HepG2 (cell line): ENCODE measurements around the gene KRTAP10-9. TPM values are rescaled to one million over a fixed set of nuclear protein-coding genes. Genes with fewer than 3 reads are reported as not detected.

Experiments used
- CHCHD3 ChIP-seq: sonication (generic); formaldehyde crosslinking; IDR thresholded peaks from 2 replicates; pipeline ENCODE4 v1.8.0; 2022; ENCODE audit warnings: mild to moderate bottlenecking, missing genetic modification reagents, moderate library complexity
- EHMT2 ChIP-seq: fragments of 200-600 bp; sonication (generic); IDR thresholded peaks from 2 replicates; pipeline ENCODE4 v1.7.0; 2017; ENCODE audit warnings: antibody characterized with exemption, low read depth, low read length, borderline replicate concordance
- FOXO4 ChIP-seq: sonication (generic); formaldehyde crosslinking; conservative IDR thresholded peaks from 2 replicates; pipeline ENCODE4 v1.8.1; 2023; ENCODE audit warnings: missing genetic modification reagents
- POLR2A ChIP-seq, 2 experiments: IDR thresholded peaks; 2 replicates each; pipeline ENCODE4 v1.6.1; 2011; ENCODE audit warnings: low read depth in 2 of 2, low read length in 2 of 2, mild to moderate bottlenecking in 1 of 2, moderate library complexity in 1 of 2; ENCODE audit not compliant: insufficient read depth in 1 of 2
- RFX5 ChIP-seq: IDR thresholded peaks from 2 replicates; pipeline ENCODE4 v1.6.1; 2011; ENCODE audit warnings: low read depth, low read length, improper control_type of control experiment
- RFXAP ChIP-seq: sonication (generic); formaldehyde crosslinking; IDR thresholded peaks from 2 replicates; pipeline ENCODE4 v1.4.0; 2020; ENCODE audit warnings: missing genetic modification reagents, borderline replicate concordance
- RNF2 ChIP-seq: fragments of 450-650 bp; conservative IDR thresholded peaks from 2 replicates; pipeline ENCODE4 v1.6.1; 2016; ENCODE audit warnings: low read depth
- SOX13 ChIP-seq, 3 experiments: fragments of 450-650 bp in 1 of 3; sonication (generic) in 1 of 3; formaldehyde crosslinking in 1 of 3; IDR thresholded peaks in 2 of 3; conservative IDR thresholded peaks in 1 of 3; 2 replicates each; pipeline versions ENCODE4 v1.5.0 to v1.6.1; 2016 to 2020; ENCODE audit warnings: antibody characterized with exemption in 1 of 3, mild to moderate bottlenecking in 1 of 3, missing compliant biosample characterization in 1 of 3, missing genetic modification reagents in 1 of 3, moderate library complexity in 1 of 3
- STAT5B ChIP-seq: sonication (generic); formaldehyde crosslinking; IDR thresholded peaks from 2 replicates; pipeline ENCODE4 v1.4.0; 2020; ENCODE audit warnings: missing genetic modification reagents
- ZKSCAN5 ChIP-seq: sonication (generic); formaldehyde crosslinking; IDR thresholded peaks from 2 replicates; pipeline ENCODE4 v1.5.1; 2020; ENCODE audit warnings: mild to moderate bottlenecking, missing genetic modification reagents
- ZNF800 ChIP-seq: sonication (generic); formaldehyde crosslinking; IDR thresholded peaks from 2 replicates; pipeline ENCODE4 v1.4.0; 2020; ENCODE audit warnings: missing genetic modification reagents
- polyA plus RNA-seq, 8 experiments: library from polyadenylated mRNA; depleted of rRNA in 3 of 8; stranded (reverse) in 7 of 8; unstranded in 1 of 8; fragments of >200 nt; fragmentation: Illumina TruSeq in 4 of 8; extraction: Trizol in 4 of 8; gene quantifications; 2 replicates each; pipeline versions ENCODE4 v1.2.1 to v1.2.3, GENCODE V29; 2011 to 2016; ENCODE audit warnings: low read depth in 4 of 8, missing spikeins in 1 of 8, mixed read lengths in 1 of 8; ENCODE audit not compliant: insufficient read depth in 1 of 8
- total RNA-seq, 5 experiments: library from RNA; depleted of rRNA; stranded (reverse); fragments of >200 nt; fragmentation: Illumina TruSeq; extraction: Trizol; gene quantifications; 2 replicates each; pipeline ENCODE4 v1.2.3, GENCODE V29; 2016; ENCODE audit warnings: low read depth in 1 of 5
- TF ChIP-seq, protein P1 (sequence below): sonication (generic); formaldehyde crosslinking; IDR thresholded peaks from 2 replicates; pipeline ENCODE4 v1.5.1; 2020; ENCODE audit warnings: mild to moderate bottlenecking, missing genetic modification reagents, borderline replicate concordance
- TF ChIP-seq, protein P2 (sequence below): sonication (generic); formaldehyde crosslinking; IDR thresholded peaks from 2 replicates; pipeline ENCODE4 v1.5.1; 2020; ENCODE audit warnings: mild to moderate bottlenecking, missing genetic modification reagents, moderate library complexity

The KRTAP10-9 gene
- total and polyA plus RNA-seq, 2 of the 13 experiments (the other 11 are each of a cell fraction or from before 2014, with no cell fraction given): not detected

DNA sequence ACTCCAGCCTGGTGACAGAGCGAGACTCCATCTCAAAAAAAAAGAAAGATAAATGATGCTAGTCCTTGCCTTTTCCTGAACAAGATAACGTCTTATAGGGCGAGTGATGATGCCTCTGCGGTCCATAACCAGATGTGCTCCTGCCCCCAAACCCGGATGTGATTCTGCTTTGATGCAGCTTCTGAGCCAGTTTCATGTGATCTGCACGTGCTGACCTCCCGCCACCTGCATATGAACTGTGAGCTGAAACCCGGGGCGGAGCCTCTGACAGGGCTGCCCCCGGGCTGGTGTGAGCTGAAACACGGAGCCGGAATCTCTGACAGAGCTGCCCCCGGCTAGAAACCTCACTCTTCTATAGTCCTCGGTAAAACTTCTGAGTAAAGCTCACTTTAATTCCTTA lies 26.2 kb downstream of the KRTAP10-9 start (continued):
- TF ChIP-seq, protein P1, sequence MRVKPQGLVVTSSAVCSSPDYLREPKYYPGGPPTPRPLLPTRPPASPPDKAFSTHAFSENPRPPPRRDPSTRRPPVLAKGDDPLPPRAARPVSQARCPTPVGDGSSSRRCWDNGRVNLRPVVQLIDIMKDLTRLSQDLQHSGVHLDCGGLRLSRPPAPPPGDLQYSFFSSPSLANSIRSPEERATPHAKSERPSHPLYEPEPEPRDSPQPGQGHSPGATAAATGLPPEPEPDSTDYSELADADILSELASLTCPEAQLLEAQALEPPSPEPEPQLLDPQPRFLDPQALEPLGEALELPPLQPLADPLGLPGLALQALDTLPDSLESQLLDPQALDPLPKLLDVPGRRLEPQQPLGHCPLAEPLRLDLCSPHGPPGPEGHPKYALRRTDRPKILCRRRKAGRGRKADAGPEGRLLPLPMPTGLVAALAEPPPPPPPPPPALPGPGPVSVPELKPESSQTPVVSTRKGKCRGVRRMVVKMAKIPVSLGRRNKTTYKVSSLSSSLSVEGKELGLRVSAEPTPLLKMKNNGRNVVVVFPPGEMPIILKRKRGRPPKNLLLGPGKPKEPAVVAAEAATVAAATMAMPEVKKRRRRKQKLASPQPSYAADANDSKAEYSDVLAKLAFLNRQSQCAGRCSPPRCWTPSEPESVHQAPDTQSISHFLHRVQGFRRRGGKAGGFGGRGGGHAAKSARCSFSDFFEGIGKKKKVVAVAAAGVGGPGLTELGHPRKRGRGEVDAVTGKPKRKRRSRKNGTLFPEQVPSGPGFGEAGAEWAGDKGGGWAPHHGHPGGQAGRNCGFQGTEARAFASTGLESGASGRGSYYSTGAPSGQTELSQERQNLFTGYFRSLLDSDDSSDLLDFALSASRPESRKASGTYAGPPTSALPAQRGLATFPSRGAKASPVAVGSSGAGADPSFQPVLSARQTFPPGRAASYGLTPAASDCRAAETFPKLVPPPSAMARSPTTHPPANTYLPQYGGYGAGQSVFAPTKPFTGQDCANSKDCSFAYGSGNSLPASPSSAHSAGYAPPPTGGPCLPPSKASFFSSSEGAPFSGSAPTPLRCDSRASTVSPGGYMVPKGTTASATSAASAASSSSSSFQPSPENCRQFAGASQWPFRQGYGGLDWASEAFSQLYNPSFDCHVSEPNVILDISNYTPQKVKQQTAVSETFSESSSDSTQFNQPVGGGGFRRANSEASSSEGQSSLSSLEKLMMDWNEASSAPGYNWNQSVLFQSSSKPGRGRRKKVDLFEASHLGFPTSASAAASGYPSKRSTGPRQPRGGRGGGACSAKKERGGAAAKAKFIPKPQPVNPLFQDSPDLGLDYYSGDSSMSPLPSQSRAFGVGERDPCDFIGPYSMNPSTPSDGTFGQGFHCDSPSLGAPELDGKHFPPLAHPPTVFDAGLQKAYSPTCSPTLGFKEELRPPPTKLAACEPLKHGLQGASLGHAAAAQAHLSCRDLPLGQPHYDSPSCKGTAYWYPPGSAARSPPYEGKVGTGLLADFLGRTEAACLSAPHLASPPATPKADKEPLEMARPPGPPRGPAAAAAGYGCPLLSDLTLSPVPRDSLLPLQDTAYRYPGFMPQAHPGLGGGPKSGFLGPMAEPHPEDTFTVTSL (CRISPR knock-in tag): no peak
- TF ChIP-seq ZNF800 (CRISPR knock-in tag) (no peak), CHCHD3 (CRISPR knock-in tag) (no peak), RFXAP (CRISPR knock-in tag) (no peak), STAT5B (CRISPR knock-in tag) (no peak), POLR2A (IDR thresholded peaks at IDR 0.05; ENCODE audit: insufficient read depth in 1 of 2, low read depth in 2 of 2, low read length in 2 of 2) (no peak), FOXO4 (no peak), EHMT2 (no peak), ZKSCAN5 (CRISPR knock-in tag) (no peak), RNF2 (no peak), RFX5 (no peak), SOX13 (IDR thresholded peaks at IDR 0.05) (no peak), SOX13 (CRISPR knock-in tag; conservative IDR thresholded peaks at IDR 0.05 in 1 of 2, IDR thresholded peaks at IDR 0.05 in 1 of 2) (no peak)
- TF ChIP-seq, protein P2, sequence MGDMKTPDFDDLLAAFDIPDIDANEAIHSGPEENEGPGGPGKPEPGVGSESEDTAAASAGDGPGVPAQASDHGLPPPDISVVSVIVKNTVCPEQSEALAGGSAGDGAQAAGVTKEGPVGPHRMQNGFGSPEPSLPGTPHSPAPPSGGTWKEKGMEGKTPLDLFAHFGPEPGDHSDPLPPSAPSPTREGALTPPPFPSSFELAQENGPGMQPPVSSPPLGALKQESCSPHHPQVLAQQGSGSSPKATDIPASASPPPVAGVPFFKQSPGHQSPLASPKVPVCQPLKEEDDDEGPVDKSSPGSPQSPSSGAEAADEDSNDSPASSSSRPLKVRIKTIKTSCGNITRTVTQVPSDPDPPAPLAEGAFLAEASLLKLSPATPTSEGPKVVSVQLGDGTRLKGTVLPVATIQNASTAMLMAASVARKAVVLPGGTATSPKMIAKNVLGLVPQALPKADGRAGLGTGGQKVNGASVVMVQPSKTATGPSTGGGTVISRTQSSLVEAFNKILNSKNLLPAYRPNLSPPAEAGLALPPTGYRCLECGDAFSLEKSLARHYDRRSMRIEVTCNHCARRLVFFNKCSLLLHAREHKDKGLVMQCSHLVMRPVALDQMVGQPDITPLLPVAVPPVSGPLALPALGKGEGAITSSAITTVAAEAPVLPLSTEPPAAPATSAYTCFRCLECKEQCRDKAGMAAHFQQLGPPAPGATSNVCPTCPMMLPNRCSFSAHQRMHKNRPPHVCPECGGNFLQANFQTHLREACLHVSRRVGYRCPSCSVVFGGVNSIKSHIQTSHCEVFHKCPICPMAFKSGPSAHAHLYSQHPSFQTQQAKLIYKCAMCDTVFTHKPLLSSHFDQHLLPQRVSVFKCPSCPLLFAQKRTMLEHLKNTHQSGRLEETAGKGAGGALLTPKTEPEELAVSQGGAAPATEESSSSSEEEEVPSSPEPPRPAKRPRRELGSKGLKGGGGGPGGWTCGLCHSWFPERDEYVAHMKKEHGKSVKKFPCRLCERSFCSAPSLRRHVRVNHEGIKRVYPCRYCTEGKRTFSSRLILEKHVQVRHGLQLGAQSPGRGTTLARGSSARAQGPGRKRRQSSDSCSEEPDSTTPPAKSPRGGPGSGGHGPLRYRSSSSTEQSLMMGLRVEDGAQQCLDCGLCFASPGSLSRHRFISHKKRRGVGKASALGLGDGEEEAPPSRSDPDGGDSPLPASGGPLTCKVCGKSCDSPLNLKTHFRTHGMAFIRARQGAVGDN (CRISPR knock-in tag): peak; percentile 53
